HEK293 (cell line): ENCODE measurements around the gene FGF9.

Source experiments
- GLIS2 ChIP-seq: fragments of 450-650 bp; formaldehyde crosslinking; IDR thresholded peaks from 2 replicates; pipeline ENCODE4 v1.5.1; 2016; ENCODE audit warnings: missing biosample characterization, missing genetic modification characterization
- OSR2 ChIP-seq: fragments of 450-650 bp; formaldehyde crosslinking; IDR thresholded peaks from 2 replicates; pipeline ENCODE4 v1.5.1; 2016; ENCODE audit warnings: missing biosample characterization, missing genetic modification characterization
- PRDM1 ChIP-seq: fragments of 450-650 bp; formaldehyde crosslinking; IDR thresholded peaks from 2 replicates; pipeline ENCODE4; 2016; ENCODE audit warnings: missing biosample characterization, missing genetic modification characterization
- SP2 ChIP-seq: fragments of 450-650 bp; formaldehyde crosslinking; IDR thresholded peaks from 2 replicates; pipeline ENCODE4 v1.5.1; 2016; ENCODE audit warnings: missing biosample characterization, missing genetic modification characterization
- TRIM28 ChIP-seq: IDR thresholded peaks from 2 replicates; pipeline ENCODE4 v1.6.1; 2011; ENCODE audit warnings: low read length, control low read depth, borderline replicate concordance
- ZFP69B ChIP-seq: fragments of 450-650 bp; formaldehyde crosslinking; IDR thresholded peaks from 2 replicates; pipeline ENCODE4 v1.5.1; 2016; ENCODE audit warnings: missing biosample characterization, missing genetic modification characterization
- ZNF132 ChIP-seq: fragments of 450-650 bp; formaldehyde crosslinking; IDR thresholded peaks from 2 replicates; pipeline ENCODE4 v1.5.1; 2017; ENCODE audit warnings: missing biosample characterization, missing genetic modification characterization, borderline replicate concordance
- ZNF19 ChIP-seq: fragments of 450-650 bp; formaldehyde crosslinking; IDR thresholded peaks from 2 replicates; pipeline ENCODE4; 2016; ENCODE audit warnings: missing biosample characterization, missing genetic modification characterization, low read depth
- ZNF350 ChIP-seq: fragments of 450-650 bp; formaldehyde crosslinking; IDR thresholded peaks from 2 replicates; pipeline ENCODE4 v1.5.0; 2017; ENCODE audit warnings: missing biosample characterization, mild to moderate bottlenecking, missing genetic modification characterization
- ZNF404 ChIP-seq: fragments of 450-650 bp; formaldehyde crosslinking; IDR thresholded peaks from 2 replicates; pipeline ENCODE4 v1.5.1; 2017; ENCODE audit warnings: missing biosample characterization, missing genetic modification characterization
- ZNF521 ChIP-seq: fragments of 450-650 bp; formaldehyde crosslinking; IDR thresholded peaks from 2 replicates; pipeline ENCODE4 v1.5.1; 2017; ENCODE audit warnings: missing biosample characterization, mild to moderate bottlenecking, missing genetic modification characterization
- ZNF529 ChIP-seq: fragments of 450-650 bp; formaldehyde crosslinking; IDR thresholded peaks from 2 replicates; pipeline ENCODE4 v1.5.1; 2017; ENCODE audit warnings: missing genetic modification characterization, missing biosample characterization; ENCODE audit not compliant: insufficient replicate concordance
- ZNF600 ChIP-seq: fragments of 450-650 bp; formaldehyde crosslinking; IDR thresholded peaks from 2 replicates; pipeline ENCODE4 v1.5.1; 2016; ENCODE audit warnings: missing biosample characterization, missing genetic modification characterization
- ZNF843 ChIP-seq: fragments of 450-650 bp; formaldehyde crosslinking; IDR thresholded peaks from 2 replicates; pipeline ENCODE4 v1.5.1; 2016; ENCODE audit warnings: missing biosample characterization, missing genetic modification characterization
- TF ChIP-seq, protein P1 (sequence below): fragments of 450-650 bp; formaldehyde crosslinking; IDR thresholded peaks from 2 replicates; pipeline ENCODE4 v1.5.0; 2017; ENCODE audit warnings: missing biosample characterization, missing genetic modification characterization, borderline replicate concordance
- TF ChIP-seq, protein P2 (sequence below): fragments of 450-650 bp; formaldehyde crosslinking; IDR thresholded peaks from 2 replicates; pipeline ENCODE4 v1.5.1; 2016; ENCODE audit warnings: missing biosample characterization, missing genetic modification characterization
- TF ChIP-seq, protein P3 (sequence below): fragments of 450-650 bp; formaldehyde crosslinking; IDR thresholded peaks from 2 replicates; pipeline ENCODE4 v1.5.1; 2016; ENCODE audit warnings: missing biosample characterization, missing genetic modification characterization
- TF ChIP-seq, protein P4 (sequence below): fragments of 450-650 bp; formaldehyde crosslinking; IDR thresholded peaks from 2 replicates; pipeline ENCODE4 v1.5.1; 2017; ENCODE audit warnings: missing biosample characterization, missing genetic modification characterization
- TF ChIP-seq, protein P5 (sequence below): fragments of 450-650 bp; formaldehyde crosslinking; IDR thresholded peaks from 2 replicates; pipeline ENCODE4 v1.5.1; 2017; ENCODE audit warnings: missing biosample characterization, missing genetic modification characterization
- TF ChIP-seq, protein P6 (sequence below): fragments of 450-650 bp; formaldehyde crosslinking; IDR thresholded peaks from 2 replicates; pipeline ENCODE4 v1.5.1; 2016; ENCODE audit warnings: missing biosample characterization, missing genetic modification characterization
- TF ChIP-seq, protein P7 (sequence below): fragments of 450-650 bp; formaldehyde crosslinking; optimal IDR thresholded peaks from 2 replicates; pipeline ENCODE3; 2016; ENCODE audit warnings: missing biosample characterization, mild to moderate bottlenecking, missing genetic modification characterization
- TF ChIP-seq, protein P8 (sequence below): fragments of 450-650 bp; formaldehyde crosslinking; IDR thresholded peaks from 2 replicates; pipeline ENCODE4 v1.5.1; 2017; ENCODE audit warnings: missing biosample characterization, missing genetic modification characterization

FGF9 gene

DNA sequence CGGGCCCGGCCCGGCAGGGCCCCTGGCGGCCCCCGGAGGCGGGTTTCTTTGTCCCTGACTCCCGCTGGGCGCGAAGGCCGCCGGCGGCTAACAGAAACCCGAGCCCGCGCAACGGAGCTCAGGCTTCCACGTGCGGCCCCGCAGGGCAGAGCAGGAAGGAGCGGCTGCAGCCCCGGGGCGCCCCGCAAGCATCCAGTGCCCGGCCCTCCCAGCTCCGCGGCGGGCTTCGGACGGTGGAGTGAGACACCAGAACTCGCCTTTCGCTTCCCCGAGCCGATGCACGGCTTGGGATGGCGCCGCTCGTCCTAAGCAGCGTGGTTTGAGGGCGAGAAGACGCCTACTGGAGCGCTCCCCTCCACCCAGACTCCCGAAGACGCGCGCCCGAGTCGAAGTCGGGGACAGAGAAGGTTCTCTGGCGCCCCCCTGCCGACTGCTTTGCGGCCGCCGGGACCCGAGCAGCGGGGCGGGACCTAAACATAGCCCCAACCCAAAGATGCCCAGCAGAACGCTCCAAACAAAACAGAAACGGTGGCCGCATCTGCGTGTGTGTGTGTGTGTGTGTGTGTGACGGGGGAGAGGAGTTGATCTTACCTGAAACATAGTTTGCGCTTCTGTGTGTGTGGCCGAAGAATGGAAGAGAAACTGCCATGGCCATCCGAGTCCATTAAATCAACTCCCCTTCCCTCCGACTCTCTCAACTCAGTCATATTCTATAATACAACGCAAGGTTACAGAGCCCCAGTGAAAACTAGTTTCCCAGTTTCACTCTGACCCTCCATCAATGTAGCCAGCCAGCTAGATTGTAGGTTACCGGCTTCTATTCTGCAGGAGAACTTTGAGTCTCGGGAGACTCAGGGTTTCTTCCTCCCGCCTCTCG, 629 bp upstream of the FGF9 start (continued):
- TF ChIP-seq, protein P1, sequence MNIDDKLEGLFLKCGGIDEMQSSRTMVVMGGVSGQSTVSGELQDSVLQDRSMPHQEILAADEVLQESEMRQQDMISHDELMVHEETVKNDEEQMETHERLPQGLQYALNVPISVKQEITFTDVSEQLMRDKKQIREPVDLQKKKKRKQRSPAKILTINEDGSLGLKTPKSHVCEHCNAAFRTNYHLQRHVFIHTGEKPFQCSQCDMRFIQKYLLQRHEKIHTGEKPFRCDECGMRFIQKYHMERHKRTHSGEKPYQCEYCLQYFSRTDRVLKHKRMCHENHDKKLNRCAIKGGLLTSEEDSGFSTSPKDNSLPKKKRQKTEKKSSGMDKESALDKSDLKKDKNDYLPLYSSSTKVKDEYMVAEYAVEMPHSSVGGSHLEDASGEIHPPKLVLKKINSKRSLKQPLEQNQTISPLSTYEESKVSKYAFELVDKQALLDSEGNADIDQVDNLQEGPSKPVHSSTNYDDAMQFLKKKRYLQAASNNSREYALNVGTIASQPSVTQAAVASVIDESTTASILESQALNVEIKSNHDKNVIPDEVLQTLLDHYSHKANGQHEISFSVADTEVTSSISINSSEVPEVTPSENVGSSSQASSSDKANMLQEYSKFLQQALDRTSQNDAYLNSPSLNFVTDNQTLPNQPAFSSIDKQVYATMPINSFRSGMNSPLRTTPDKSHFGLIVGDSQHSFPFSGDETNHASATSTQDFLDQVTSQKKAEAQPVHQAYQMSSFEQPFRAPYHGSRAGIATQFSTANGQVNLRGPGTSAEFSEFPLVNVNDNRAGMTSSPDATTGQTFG (tag by site-specific recombination) = no peak
- TF ChIP-seq ZNF350 (tag by site-specific recombination) (no peak), ZNF19 (tag by site-specific recombination) (no peak), ZNF521 (tag by site-specific recombination) (no peak), TRIM28 (no peak), ZFP69B (tag by site-specific recombination) (0 out of 2 replicates have a peak, but pooled peaks have one; percentile 10), ZNF843 (tag by site-specific recombination) (0 out of 2 replicates have a peak, but pooled peaks have one; percentile 12), ZNF404 (tag by site-specific recombination) (no peak), SP2 (tag by site-specific recombination) (peak; percentile 17), ZNF132 (tag by site-specific recombination) (no peak), ZNF529 (tag by site-specific recombination) (no peak), PRDM1 (tag by site-specific recombination) (peak; percentile 49; the same call in 1 of the 2 replicates), GLIS2 (tag by site-specific recombination) (peak; percentile 25; the same call in 1 of the 2 replicates), OSR2 (tag by site-specific recombination) (no peak), ZNF600 (tag by site-specific recombination) (peak; percentile 57; the same call in 1 of the 2 replicates)
- TF ChIP-seq, protein P2, sequence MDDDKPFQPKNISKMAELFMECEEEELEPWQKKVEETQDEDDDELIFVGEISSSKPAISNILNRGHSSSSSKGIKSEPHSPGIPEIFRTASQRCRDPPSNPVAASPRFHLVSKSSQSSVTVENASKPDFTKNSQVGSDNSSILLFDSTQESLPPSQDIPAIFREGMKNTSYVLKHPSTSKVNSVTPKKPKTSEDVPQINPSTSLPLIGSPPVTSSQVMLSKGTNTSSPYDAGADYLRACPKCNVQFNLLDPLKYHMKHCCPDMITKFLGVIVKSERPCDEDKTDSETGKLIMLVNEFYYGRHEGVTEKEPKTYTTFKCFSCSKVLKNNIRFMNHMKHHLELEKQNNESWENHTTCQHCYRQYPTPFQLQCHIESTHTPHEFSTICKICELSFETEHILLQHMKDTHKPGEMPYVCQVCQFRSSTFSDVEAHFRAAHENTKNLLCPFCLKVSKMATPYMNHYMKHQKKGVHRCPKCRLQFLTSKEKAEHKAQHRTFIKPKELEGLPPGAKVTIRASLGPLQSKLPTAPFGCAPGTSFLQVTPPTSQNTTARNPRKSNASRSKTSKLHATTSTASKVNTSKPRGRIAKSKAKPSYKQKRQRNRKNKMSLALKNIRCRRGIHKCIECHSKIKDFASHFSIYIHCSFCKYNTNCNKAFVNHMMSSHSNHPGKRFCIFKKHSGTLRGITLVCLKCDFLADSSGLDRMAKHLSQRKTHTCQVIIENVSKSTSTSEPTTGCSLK = no peak
- TF ChIP-seq, protein P3, sequence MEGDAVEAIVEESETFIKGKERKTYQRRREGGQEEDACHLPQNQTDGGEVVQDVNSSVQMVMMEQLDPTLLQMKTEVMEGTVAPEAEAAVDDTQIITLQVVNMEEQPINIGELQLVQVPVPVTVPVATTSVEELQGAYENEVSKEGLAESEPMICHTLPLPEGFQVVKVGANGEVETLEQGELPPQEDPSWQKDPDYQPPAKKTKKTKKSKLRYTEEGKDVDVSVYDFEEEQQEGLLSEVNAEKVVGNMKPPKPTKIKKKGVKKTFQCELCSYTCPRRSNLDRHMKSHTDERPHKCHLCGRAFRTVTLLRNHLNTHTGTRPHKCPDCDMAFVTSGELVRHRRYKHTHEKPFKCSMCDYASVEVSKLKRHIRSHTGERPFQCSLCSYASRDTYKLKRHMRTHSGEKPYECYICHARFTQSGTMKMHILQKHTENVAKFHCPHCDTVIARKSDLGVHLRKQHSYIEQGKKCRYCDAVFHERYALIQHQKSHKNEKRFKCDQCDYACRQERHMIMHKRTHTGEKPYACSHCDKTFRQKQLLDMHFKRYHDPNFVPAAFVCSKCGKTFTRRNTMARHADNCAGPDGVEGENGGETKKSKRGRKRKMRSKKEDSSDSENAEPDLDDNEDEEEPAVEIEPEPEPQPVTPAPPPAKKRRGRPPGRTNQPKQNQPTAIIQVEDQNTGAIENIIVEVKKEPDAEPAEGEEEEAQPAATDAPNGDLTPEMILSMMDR (tag by site-specific recombination) = peak; percentile 76
- TF ChIP-seq, protein P4, sequence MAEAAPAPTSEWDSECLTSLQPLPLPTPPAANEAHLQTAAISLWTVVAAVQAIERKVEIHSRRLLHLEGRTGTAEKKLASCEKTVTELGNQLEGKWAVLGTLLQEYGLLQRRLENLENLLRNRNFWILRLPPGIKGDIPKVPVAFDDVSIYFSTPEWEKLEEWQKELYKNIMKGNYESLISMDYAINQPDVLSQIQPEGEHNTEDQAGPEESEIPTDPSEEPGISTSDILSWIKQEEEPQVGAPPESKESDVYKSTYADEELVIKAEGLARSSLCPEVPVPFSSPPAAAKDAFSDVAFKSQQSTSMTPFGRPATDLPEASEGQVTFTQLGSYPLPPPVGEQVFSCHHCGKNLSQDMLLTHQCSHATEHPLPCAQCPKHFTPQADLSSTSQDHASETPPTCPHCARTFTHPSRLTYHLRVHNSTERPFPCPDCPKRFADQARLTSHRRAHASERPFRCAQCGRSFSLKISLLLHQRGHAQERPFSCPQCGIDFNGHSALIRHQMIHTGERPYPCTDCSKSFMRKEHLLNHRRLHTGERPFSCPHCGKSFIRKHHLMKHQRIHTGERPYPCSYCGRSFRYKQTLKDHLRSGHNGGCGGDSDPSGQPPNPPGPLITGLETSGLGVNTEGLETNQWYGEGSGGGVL (tag by site-specific recombination) = peak; percentile 62
- TF ChIP-seq, protein P5, sequence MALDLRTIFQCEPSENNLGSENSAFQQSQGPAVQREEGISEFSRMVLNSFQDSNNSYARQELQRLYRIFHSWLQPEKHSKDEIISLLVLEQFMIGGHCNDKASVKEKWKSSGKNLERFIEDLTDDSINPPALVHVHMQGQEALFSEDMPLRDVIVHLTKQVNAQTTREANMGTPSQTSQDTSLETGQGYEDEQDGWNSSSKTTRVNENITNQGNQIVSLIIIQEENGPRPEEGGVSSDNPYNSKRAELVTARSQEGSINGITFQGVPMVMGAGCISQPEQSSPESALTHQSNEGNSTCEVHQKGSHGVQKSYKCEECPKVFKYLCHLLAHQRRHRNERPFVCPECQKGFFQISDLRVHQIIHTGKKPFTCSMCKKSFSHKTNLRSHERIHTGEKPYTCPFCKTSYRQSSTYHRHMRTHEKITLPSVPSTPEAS (tag by site-specific recombination) = peak; percentile 74
- TF ChIP-seq, protein P6, sequence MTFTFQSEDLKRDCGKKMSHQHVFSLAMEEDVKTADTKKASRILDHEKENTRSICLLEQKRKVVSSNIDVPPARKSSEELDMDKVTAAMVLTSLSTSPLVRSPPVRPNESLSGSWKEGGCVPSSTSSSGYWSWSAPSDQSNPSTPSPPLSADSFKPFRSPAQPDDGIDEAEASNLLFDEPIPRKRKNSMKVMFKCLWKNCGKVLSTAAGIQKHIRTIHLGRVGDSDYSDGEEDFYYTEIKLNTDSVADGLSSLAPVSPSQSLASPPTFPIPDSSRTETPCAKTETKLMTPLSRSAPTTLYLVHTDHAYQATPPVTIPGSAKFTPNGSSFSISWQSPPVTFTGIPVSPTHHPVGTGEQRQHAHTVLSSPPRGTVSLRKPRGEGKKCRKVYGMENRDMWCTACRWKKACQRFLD (tag by site-specific recombination) = no peak
- TF ChIP-seq, protein P7, sequence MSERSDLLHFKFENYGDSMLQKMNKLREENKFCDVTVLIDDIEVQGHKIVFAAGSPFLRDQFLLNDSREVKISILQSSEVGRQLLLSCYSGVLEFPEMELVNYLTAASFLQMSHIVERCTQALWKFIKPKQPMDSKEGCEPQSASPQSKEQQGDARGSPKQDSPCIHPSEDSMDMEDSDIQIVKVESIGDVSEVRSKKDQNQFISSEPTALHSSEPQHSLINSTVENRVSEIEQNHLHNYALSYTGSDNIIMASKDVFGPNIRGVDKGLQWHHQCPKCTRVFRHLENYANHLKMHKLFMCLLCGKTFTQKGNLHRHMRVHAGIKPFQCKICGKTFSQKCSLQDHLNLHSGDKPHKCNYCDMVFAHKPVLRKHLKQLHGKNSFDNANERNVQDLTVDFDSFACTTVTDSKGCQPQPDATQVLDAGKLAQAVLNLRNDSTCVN (tag by site-specific recombination) = peak; percentile 78
- TF ChIP-seq, protein P8, sequence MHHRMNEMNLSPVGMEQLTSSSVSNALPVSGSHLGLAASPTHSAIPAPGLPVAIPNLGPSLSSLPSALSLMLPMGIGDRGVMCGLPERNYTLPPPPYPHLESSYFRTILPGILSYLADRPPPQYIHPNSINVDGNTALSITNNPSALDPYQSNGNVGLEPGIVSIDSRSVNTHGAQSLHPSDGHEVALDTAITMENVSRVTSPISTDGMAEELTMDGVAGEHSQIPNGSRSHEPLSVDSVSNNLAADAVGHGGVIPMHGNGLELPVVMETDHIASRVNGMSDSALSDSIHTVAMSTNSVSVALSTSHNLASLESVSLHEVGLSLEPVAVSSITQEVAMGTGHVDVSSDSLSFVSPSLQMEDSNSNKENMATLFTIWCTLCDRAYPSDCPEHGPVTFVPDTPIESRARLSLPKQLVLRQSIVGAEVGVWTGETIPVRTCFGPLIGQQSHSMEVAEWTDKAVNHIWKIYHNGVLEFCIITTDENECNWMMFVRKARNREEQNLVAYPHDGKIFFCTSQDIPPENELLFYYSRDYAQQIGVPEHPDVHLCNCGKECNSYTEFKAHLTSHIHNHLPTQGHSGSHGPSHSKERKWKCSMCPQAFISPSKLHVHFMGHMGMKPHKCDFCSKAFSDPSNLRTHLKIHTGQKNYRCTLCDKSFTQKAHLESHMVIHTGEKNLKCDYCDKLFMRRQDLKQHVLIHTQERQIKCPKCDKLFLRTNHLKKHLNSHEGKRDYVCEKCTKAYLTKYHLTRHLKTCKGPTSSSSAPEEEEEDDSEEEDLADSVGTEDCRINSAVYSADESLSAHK (tag by site-specific recombination) = peak; percentile 79
